Lung (tissue), 16 donors: Measurements from ENCODE around the gene CAPNS2. TPM values are rescaled to one million over a fixed set of nuclear protein-coding genes. Genes with fewer than 3 reads are reported as not detected.

Source experiments
- ATAC-seq: fragments of 200-7000 bp; cut with Tn5 transposase; one replicate; pipeline ENCODE4 v1.9.1; 2020; ENCODE audit warnings: moderate number of reproducible peaks; ENCODE audit not compliant: insufficient read depth, low FRiP score
- DNase-seq, 3 donors: peaks; one replicate each; pipeline ENCODE4 v3.0.0-alpha.2; 2013 to 2017
- H3K27ac ChIP-seq, 2 donors: one replicate each; pipeline ENCODE4 v1.5.1; 2013; ENCODE audit warnings: mild to moderate bottlenecking in 2 of 2, moderate library complexity in 2 of 2, control low read depth in 1 of 2, inconsistent platforms in 1 of 2, low read depth in 1 of 2, low read length in 1 of 2
- H3K27me3 ChIP-seq, 3 donors: one replicate each; pipeline ENCODE4 v1.5.1; 2013; ENCODE audit warnings: low read length in 2 of 3; ENCODE audit not compliant: control insufficient read depth in 3 of 3, insufficient read depth in 3 of 3
- H3K36me3 ChIP-seq, 4 donors: one replicate each; pipeline ENCODE4 v1.5.1; 2013; ENCODE audit warnings: low read length in 4 of 4, mild to moderate bottlenecking in 1 of 4, moderate library complexity in 1 of 4; ENCODE audit not compliant: control insufficient read depth in 4 of 4, insufficient read depth in 4 of 4
- H3K4me1 ChIP-seq, 5 donors: one replicate each; pipeline ENCODE4 v1.5.1; 2013; ENCODE audit warnings: low read length in 5 of 5, mild to moderate bottlenecking in 2 of 5, moderate library complexity in 1 of 5; ENCODE audit not compliant: control insufficient read depth in 5 of 5, insufficient read depth in 5 of 5
- H3K4me3 ChIP-seq: one replicate; pipeline ENCODE4 v1.5.1; 2013; ENCODE audit warnings: mild to moderate bottlenecking, control low read depth, moderate library complexity
- H3K9ac ChIP-seq, 2 donors: one replicate each; pipeline ENCODE4 v1.5.1; 2013; ENCODE audit warnings: low read length in 2 of 2, control low read depth in 1 of 2; ENCODE audit not compliant: insufficient read depth in 1 of 2
- H3K9me3 ChIP-seq, 4 donors: one replicate each; pipeline ENCODE4 v1.5.1; 2013; ENCODE audit warnings: low read length in 3 of 4, mild to moderate bottlenecking in 1 of 4, moderate library complexity in 1 of 4; ENCODE audit not compliant: control insufficient read depth in 4 of 4, insufficient read depth in 3 of 4
- CTCF ChIP-seq: IDR thresholded peaks from 2 replicates; pipeline ENCODE4 v1.5.1; 2012; ENCODE audit warnings: mild to moderate bottlenecking; ENCODE audit errors: control extremely low read depth, extremely low read depth
- WGBS, 2 donors: extraction: QIAGEN DNeasy Blood & Tissue Kit; methylation state at CpG; one replicate each; pipeline ENCODE4 v1.1.7; 2013; 5-methylcytosine and 5-hydroxymethylcytosine counted together
- long read RNA-seq, 5 donors: transcript quantifications; one replicate each; lab custom pipeline, GENCODE V29; 2026
- polyA plus RNA-seq, 2 donors: library from polyadenylated mRNA; stranded (reverse); fragments of 200-250 nt; gene quantifications; one replicate each; pipeline ENCODE4 v1.2.1, GENCODE V29; 2013
- total RNA-seq, 2 donors: library from RNA; depleted of rRNA in 1 of 2; stranded (reverse); fragments of >200 nt in 1 of 2; gene quantifications; one replicate each; pipeline ENCODE4 v1.2.1, GENCODE V29; 2014 to 2021
- donor health status: control.
- donor health status: control.
- donor health status: Bipolar disorder and iron deficiency.
- donor health status: healthy.
- donor health status: DM: yes; HTN: yes; CAD: no.

CAPNS2 gene
- total RNA-seq (1 to 10 TPM; 1.0 to 3.1 TPM), polyA plus RNA-seq (under 1 TPM; 0.30 to 0.61 TPM)
- long read RNA-seq, donor 1, result 0 reads
- long read RNA-seq, donor 2, result 0 reads
- long read RNA-seq, donor 3, result 0 reads
- long read RNA-seq, donor 4, result 0 reads
- long read RNA-seq, donor 5, partial matches to known transcripts, result 0 of 1 reads
- long read RNA-seq, donor 5, other reads (novel, unspliced or antisense), result 0 of 1 reads

GRCh38 chr16:55566432-55567175 lies at the start of gene CAPNS2:
TSS of gene CAPNS2 (plus strand) at chr16:55566684. CDS start at chr16:55566757, 73 bp downstream.
- ATAC-seq (no peak), DNase-seq (no peak)
- peaks cover 0 to 17% (median 3%) of the 10 kb centered on the region in 5 donors for H3K4me1 ChIP-seq
- TF ChIP-seq CTCF, result no peak
- no peak within 1 kb of the TSS for H3K27ac ChIP-seq
- no peak within 1 kb of the TSS for H3K4me3 ChIP-seq
- no peaks in the 10 kb centered on the region for H3K9me3 ChIP-seq
- no peak within 1 kb of the TSS for H3K9ac ChIP-seq
- no peaks in the 10 kb centered on the region for H3K27me3 ChIP-seq
- H3K36me3 ChIP-seq, result peaks cover 0 to 3% (median 0%) of the 10 kb centered on the region in 4 donors
- 64 to 83% methylated on average over 9 of the region's 9 CpGs for WGBS, 2 donors

GRCh38 chr16:55521792-55522191 lies 44.7 kb upstream of the CAPNS2 start:
- TF ChIP-seq CTCF, result no peak
- Histone ChIP-seq H3K4me3 (no peak overlapping the region), H3K27ac (no peak overlapping the region), H3K27me3 (no peaks in the 10 kb centered on the region), H3K36me3 (no peaks in the 10 kb centered on the region), H3K4me1 (no peaks in the 10 kb centered on the region), H3K9me3 (peaks cover 0 to 3% (median 0%) of the 10 kb centered on the region in 4 donors), H3K9ac (no peak overlapping the region)
- no peak for DNase-seq
- WGBS, 2 donors, result 2 to 63% methylated on average over 1 of the region's 1 CpG
- no peak for ATAC-seq

GRCh38 chr16:55526441-55526840 lies 40.0 kb upstream of the CAPNS2 start:
- 53 to 73% methylated on average over 2 of the region's 2 CpGs for WGBS, 2 donors
- no peaks in the 10 kb centered on the region for H3K27me3 ChIP-seq
- no peak for TF ChIP-seq CTCF
- DNase-seq (no peak), ATAC-seq (no peak)
- H3K4me3 ChIP-seq, result no peak overlapping the region
- no peak overlapping the region for H3K27ac ChIP-seq
- no peak overlapping the region for H3K9ac ChIP-seq
- no peaks in the 10 kb centered on the region for H3K4me1 ChIP-seq
- H3K36me3 ChIP-seq, result peaks cover 0 to 10% (median 0%) of the 10 kb centered on the region in 4 donors
- no peaks in the 10 kb centered on the region for H3K9me3 ChIP-seq
